ENCODE measurements around the gene DARS1. TPM values are rescaled to one million over a fixed set of nuclear protein-coding genes. Genes with fewer than 3 reads are reported as not detected.
"Not testable (repeated sequence)": the region's sequence is repeated elsewhere in the genome, so short reads cannot be mapped to it uniquely, and the experiment has no call there.

The DARS1 gene
- total RNA-seq, 1 donor from 2014 or later, result 153 TPM

DNA sequence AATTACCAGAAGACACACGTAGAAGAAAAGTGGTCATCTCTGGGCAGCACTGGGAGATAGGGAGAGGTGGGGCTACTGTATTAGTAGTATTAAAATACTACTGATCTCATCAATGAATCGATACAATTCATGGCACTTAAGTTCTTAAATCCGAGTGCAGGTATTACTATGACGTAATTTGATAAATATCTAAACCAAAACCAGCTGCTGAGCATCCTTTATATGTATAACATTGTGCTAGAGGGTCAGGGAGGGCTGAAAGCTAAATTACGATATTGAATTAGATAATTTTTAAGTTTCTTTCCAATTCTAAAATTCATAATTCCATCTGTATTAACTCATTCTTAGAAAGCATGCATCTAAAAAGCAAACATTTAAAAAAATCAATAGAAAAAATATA lies 25.3 kb downstream of the DARS1 start:
- intact Hi-C loops (cut with micrococcal nuclease), result loop anchor here (2.0 kb wide), 2 partner anchors 157 to 173 kb away; no protein-coding TSS in a partner anchor
- H3K4me3 Mint-ChIP-seq, result peak overlapping the region; percentile 17
- no peaks in the 10 kb centered on the region for H3K27me3 Mint-ChIP-seq
- peaks cover 57% of the 10 kb centered on the region for H3K4me1 Mint-ChIP-seq
- no peak for DNase-seq
- peaks cover 49% of the 10 kb centered on the region for H3K36me3 Mint-ChIP-seq (ENCODE audit: low read depth)
- peak overlapping the region; percentile 49 for H3K27ac Mint-ChIP-seq
- H3K9me3 Mint-ChIP-seq, result no peaks in the 10 kb centered on the region

DNA sequence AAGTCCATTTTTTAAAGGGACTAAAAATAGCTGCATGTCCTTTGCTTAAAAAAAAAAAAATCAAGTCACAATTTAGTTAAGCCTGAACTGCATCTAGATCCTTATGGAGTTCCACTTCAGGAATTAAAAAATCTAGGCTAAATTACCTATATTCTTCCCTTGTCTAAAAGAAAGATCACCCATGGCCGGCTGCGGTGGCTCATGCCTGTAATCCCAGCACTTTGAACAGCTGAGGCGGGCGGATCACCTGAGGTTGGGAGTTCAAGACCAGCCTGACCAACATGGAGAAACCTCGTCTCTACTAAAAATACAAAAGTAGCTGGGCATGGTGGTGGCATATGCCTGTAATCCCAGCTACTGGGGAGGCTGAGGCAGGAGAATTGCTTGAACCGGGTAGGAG lies 26.5 kb downstream of the DARS1 start:
- H3K27me3 Mint-ChIP-seq; H3K9me3 Mint-ChIP-seq; DNase-seq; intact Hi-C loops (cut with micrococcal nuclease); H3K27ac Mint-ChIP-seq; H3K4me3 Mint-ChIP-seq: not testable (repeated sequence)
- peaks cover 57% of the 10 kb centered on the region for H3K4me1 Mint-ChIP-seq
- H3K36me3 Mint-ChIP-seq (ENCODE audit: low read depth), result peaks cover 45% of the 10 kb centered on the region

DNA sequence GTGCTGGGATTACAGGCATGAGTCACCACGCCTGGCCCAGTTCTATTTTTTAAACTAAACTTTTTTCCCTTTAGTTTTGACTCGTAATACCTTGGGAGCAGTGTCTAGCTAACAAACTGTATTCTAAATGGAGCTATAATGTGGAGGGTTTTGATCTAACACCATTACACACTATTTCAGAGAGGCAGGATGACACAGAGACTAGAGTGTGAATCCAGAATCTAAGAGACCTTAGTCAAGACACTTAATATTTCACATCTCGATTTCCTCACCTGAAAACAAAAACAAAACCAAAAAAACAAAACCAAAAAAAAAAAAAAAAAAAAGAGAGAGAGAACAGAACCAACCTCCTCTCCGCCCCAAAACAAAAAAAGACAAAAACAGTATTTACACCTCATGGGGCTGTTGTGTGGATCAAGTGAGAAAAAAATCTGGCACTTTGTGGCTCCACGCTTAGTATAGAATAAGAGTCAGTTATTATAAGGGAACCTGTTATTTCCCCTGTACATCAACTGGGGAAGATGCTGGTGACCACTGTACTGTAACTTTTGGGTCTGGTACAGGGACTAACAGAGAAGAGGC lies 31.3 kb downstream of the DARS1 start:
- Mint-ChIP-seq H3K27me3 (no peaks in the 10 kb centered on the region), H3K27ac (no peak overlapping the region), H3K9me3 (peaks cover 8% of the 10 kb centered on the region), H3K4me3 (no peak overlapping the region), H3K36me3 (ENCODE audit: low read depth) (peaks cover 53% of the 10 kb centered on the region), H3K4me1 (peaks cover 41% of the 10 kb centered on the region)
- DNase-seq, result no peak
- intact Hi-C loops (cut with micrococcal nuclease), result no loop called here

DNA sequence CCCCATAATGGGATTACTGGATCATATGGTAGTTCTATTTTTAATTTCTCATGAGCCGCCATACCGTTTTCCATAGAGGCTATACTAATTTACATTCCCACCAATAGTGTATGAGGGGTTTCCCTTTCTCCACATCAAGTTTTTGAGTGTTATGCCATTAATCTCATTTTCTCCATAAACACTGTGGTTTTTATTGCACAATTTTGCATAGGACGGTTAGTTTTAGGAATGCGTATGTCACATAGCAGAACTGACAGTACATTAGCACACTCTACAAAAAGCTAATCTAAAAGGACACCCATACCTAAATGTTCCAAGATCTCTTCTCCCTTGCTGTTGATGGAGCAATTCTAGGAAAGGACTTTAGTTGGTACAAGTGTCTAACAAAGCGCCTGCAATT lies 32.5 kb downstream of the DARS1 start:
- H3K27ac Mint-ChIP-seq, result no peak overlapping the region
- no peak for DNase-seq
- H3K27me3 Mint-ChIP-seq, result no peaks in the 10 kb centered on the region
- peaks cover 52% of the 10 kb centered on the region for H3K36me3 Mint-ChIP-seq (ENCODE audit: low read depth)
- peaks cover 8% of the 10 kb centered on the region for H3K9me3 Mint-ChIP-seq
- H3K4me3 Mint-ChIP-seq, result no peak overlapping the region
- H3K4me1 Mint-ChIP-seq, result peaks cover 47% of the 10 kb centered on the region
- intact Hi-C loops (cut with micrococcal nuclease), result no loop called here

DNA sequence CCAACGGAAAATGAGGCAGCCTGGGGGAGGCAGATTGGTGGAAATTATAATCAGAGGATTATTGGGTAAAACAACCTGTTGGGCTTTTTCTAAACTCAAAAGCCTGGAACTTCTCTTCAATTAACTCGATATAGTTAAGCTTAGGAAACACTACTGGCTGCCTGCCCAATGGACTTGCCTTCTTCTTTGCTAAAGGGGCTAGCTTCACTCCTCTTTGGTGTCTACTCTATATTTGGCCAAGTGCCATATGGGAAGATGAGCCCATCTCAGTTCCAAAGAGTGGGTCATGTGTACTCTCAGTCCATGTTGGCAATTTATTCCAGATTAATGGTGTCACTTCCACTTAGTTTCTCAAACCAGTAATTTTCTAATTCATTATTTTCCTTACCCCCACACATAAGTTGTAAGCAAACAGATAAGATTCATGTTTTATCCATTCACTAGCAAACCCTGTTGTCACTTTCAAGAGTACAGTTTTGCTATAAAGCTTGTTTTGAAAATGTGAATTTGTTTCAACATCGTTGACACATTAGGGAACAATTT lies 34.3 kb downstream of the DARS1 start:
- intact Hi-C loops (cut with micrococcal nuclease), result no loop called here
- no peak for DNase-seq
- Mint-ChIP-seq H3K27ac (peak overlapping the region; percentile 40), H3K9me3 (peaks cover 8% of the 10 kb centered on the region), H3K4me3 (no peak overlapping the region), H3K27me3 (no peaks in the 10 kb centered on the region), H3K36me3 (ENCODE audit: low read depth) (peaks cover 53% of the 10 kb centered on the region), H3K4me1 (peaks cover 51% of the 10 kb centered on the region)

DNA sequence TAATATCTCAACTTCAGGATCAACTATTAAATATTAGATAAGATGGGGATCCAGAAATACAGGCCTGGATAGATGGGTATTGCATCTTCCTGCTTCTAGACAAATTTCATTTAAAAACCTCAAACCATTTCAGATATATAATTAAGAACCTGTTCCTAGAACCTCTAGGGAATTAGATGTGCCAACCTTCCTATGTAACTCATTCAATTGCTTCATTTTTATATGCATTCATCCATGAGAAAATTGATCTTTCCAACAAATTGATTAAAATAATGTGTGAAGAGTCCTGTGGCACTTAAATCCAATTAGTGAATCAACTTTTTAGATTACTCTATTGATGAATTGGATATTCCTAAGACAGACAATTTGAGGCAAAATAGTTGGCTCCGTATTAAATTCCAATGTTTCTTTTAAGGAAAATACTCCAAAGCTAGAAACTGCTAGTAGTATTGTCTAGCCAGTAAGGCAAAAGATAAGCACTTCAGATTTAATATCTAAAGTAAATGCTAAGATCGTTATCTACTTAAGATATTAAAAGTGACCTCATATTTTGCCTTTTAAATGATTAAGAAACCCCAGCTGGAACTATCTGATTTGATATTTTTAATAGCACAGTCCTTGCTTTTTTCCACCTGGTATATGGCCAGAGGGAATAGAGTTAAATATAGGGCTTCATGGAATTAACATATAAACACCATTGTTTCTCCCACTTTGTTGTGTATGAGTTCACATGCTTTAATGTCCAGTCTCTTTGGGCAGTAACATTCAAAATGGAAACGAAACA lies 35.8 kb downstream of the DARS1 start:
- Mint-ChIP-seq H3K36me3 (ENCODE audit: low read depth) (peaks cover 59% of the 10 kb centered on the region), H3K4me1 (peaks cover 56% of the 10 kb centered on the region), H3K9me3 (peaks cover 8% of the 10 kb centered on the region), H3K27me3 (no peaks in the 10 kb centered on the region), H3K27ac (peak overlapping the region; percentile 48), H3K4me3 (no peak overlapping the region)
- intact Hi-C loops (cut with micrococcal nuclease), result loop anchor here (1.0 to 2.0 kb wide), 2 partner anchors 17 to 433 kb away; no protein-coding TSS in a partner anchor
- no peak for DNase-seq

DNA sequence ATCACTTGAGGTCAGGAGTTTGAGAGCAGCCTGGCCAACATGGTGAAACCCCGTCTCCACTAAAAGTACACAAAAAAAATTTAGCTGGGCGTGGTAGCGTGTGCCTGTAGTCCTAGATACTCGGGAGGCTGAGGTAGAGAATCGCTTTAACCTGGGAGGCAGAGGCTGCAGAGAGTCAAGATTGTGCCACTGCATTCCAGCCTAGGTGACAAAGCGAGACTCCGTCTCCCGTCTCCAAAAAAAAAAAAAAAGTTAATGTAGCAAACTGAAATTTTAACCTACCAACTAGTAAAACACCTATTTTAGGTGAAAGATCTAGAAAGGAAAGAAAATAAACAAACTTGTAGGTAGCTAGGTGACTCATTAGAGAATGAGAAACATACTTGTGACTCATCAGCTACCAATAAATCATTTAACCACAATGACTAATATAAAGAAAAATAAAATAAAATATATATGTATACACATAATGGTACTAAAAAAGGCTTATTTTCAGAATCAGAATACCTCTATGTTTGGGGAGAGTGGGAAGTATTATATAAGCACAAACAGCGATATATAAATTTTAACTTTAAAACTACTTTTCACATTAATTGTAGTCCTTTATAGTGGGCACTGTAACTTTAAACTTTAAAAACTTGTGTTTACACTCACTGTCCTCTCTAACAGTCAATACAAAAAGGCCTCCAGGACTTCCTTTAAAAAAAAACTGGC lies 36.6 kb downstream of the DARS1 start:
- peak overlapping the region; percentile 60 for H3K4me3 Mint-ChIP-seq
- intact Hi-C loops (cut with micrococcal nuclease), result loop anchor here (1.0 to 2.0 kb wide), 5 partner anchors 14 to 434 kb away; partner anchors contain the start of gene DARS1
- H3K27ac Mint-ChIP-seq, result peak overlapping the region; percentile 94
- peaks cover 51% of the 10 kb centered on the region for H3K4me1 Mint-ChIP-seq
- H3K9me3 Mint-ChIP-seq, result peaks cover 8% of the 10 kb centered on the region
- H3K27me3 Mint-ChIP-seq, result no peaks in the 10 kb centered on the region
- DNase-seq, result peak; percentile 71
- peaks cover 58% of the 10 kb centered on the region for H3K36me3 Mint-ChIP-seq (ENCODE audit: low read depth)

DNA sequence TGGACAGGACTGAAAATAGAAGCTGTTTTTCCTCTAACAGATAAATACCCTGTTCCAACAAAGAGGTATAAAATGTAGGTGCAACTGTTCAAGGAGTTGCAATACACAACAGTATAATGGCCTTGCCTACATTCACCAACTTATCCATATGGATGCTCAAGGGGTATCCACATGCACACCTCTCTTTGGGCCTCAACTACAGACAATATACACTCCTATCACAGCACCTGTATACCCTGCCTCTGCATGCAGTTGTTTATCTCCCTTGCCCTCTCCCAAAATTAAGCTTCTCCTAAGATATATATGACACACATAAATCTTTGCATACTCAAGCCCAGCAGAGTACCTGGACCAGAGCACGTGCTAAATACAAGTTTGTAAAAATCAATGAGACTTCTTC lies 37.3 kb downstream of the DARS1 start:
- peaks cover 60% of the 10 kb centered on the region for H3K36me3 Mint-ChIP-seq (ENCODE audit: low read depth)
- intact Hi-C loops (cut with micrococcal nuclease), result loop anchor here (1.0 to 2.0 kb wide), 4 partner anchors 14 to 109 kb away; partner anchors contain the start of gene DARS1

DNA sequence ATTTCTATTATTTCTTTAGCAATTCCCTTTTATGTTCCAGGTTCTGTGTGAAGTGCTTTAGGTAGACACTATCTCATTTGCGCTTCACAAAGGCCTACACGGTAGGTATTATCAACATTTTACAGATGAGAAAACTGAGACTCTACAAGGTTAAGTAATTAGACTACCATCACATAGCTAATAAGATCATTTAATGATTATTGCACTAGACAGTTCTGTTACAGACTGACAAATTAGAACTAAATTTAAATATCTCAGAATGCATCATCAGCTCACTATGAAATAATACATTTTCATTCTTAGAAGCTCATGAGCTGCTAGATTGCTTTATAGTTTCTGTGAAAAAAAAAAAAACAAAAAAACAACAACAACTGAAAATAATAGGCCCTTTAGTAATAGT lies 37.9 kb downstream of the DARS1 start:
- H3K27me3 Mint-ChIP-seq, result no peaks in the 10 kb centered on the region
- peaks cover 52% of the 10 kb centered on the region for H3K4me1 Mint-ChIP-seq
- intact Hi-C loops (cut with micrococcal nuclease), result no loop called here
- H3K36me3 Mint-ChIP-seq (ENCODE audit: low read depth), result peaks cover 59% of the 10 kb centered on the region
- DNase-seq, result no peak
- H3K27ac Mint-ChIP-seq, result no peak overlapping the region
- no peak overlapping the region for H3K4me3 Mint-ChIP-seq
- peaks cover 7% of the 10 kb centered on the region for H3K9me3 Mint-ChIP-seq

More for the DNA sequence above, 37.3 kb downstream of the DARS1 start:
- no peaks in the 10 kb centered on the region for H3K27me3 Mint-ChIP-seq
- DNase-seq, result no peak
- peak overlapping the region; percentile 60 for H3K4me3 Mint-ChIP-seq
- H3K4me1 Mint-ChIP-seq, result peaks cover 54% of the 10 kb centered on the region
- H3K27ac Mint-ChIP-seq, result peak overlapping the region; percentile 94
- H3K9me3 Mint-ChIP-seq, result peaks cover 8% of the 10 kb centered on the region

DNA sequence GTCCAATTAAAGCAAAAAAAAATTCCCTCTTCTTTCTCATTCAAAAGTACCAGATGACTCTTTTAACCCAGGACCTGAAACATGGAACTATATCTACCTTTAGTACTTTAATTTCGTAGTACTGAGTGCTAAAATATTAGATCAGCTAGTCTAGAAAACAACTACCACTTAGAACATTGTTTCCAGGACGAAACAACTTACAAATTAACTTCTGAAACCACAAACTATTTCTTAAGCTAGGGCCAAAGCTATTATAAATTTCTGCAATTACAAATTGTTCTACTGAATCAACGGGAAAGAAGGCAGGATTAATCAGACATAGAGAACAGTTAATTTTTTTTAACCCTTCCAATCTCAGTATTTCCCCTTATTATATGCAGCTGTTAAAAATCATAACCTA lies 39.9 kb downstream of the DARS1 start:
- H3K4me3 Mint-ChIP-seq, result no peak overlapping the region
- intact Hi-C loops (cut with micrococcal nuclease), result no loop called here
- H3K36me3 Mint-ChIP-seq (ENCODE audit: low read depth), result peaks cover 57% of the 10 kb centered on the region
- no peaks in the 10 kb centered on the region for H3K9me3 Mint-ChIP-seq
- no peaks in the 10 kb centered on the region for H3K27me3 Mint-ChIP-seq
- DNase-seq, result no peak
- peaks cover 43% of the 10 kb centered on the region for H3K4me1 Mint-ChIP-seq
- H3K27ac Mint-ChIP-seq, result no peak overlapping the region

DNA sequence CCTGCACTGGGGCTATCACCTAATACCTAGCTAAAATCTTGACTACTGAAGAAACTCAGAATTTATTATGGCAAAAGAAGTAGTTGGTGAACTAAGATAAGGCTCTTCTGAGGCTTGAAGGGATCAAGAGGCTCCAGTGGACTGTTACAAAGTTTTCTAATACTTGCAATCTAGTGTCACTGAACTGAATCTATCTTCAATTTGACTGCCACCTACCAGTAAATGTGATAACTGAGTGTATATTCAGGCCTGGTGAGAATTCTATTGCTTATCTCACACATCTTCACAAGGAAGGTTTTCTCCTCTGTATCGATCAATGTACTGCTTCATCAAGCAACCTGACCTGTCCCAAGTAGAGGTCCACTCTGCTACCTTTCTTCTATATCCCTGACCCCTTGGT lies 40.8 kb downstream of the DARS1 start:
- Mint-ChIP-seq H3K27ac (peak overlapping the region; percentile 34), H3K4me3 (no peak overlapping the region), H3K27me3 (no peaks in the 10 kb centered on the region), H3K9me3 (peaks cover under 1% of the 10 kb centered on the region), H3K36me3 (ENCODE audit: low read depth) (peaks cover 60% of the 10 kb centered on the region), H3K4me1 (peaks cover 44% of the 10 kb centered on the region)
- DNase-seq, result no peak
- intact Hi-C loops (cut with micrococcal nuclease), result no loop called here

DNA sequence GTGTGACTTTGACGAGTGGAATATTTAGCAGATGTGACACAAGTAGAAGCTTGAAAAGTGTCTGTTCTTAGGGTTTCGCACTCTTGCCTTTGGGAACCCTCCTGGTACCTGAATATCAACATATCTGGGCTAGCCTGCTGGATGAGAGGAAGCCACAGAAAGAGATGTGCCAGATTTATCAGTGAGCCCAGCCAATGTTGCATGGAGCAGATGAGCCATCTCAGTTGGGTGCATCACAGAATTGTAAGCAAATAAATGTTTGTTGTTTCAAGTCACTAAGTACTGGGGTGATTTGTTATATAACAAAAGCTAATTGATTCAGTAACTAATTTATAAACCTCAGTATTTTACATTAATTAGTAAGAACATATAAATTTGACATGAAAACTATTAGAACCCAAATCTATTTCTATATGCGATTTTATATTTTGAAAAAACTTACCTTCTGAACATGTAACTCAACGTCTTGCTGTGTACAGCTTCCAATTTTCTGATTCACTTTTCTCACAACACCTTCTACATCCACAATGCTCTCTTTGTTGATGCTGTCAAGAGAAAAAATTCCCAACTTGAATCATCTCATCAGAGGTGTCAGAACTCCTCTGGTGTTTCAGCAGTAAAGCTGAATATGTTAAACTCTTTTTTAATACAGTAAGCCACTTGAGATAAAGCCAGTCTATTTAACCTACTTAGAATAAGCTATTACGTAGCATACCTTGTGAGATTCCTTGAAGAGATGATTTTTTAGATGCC lies 42.3 kb downstream of the DARS1 start:
- peaks cover 47% of the 10 kb centered on the region for H3K4me1 Mint-ChIP-seq
- DNase-seq, result no peak
- no peak overlapping the region for H3K27ac Mint-ChIP-seq
- peaks cover 9% of the 10 kb centered on the region for H3K9me3 Mint-ChIP-seq
- no peak overlapping the region for H3K4me3 Mint-ChIP-seq
- H3K27me3 Mint-ChIP-seq, result no peaks in the 10 kb centered on the region
- peaks cover 68% of the 10 kb centered on the region for H3K36me3 Mint-ChIP-seq (ENCODE audit: low read depth)
- intact Hi-C loops (cut with micrococcal nuclease), result no loop called here

DNA sequence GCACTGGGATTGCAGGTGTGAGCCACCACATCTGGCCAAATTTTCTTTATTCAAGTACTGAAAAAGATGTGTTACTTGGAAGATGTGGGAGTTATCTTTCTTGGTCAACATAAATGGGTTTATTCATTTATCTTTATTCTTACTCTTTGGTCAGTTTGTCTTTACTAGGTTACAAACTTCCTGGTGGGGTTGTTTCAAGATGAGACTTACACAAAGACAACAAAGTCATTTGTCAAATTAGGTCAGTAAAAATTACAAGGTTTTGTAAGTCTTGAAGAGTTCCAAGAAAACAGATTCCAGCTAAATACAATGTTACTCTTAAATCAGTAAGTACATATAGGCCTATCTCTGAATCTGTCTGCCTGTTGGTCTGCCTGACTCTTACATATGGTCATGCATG lies 48.9 kb downstream of the DARS1 start:
- H3K9me3 Mint-ChIP-seq, result peaks cover 9% of the 10 kb centered on the region
- H3K36me3 Mint-ChIP-seq (ENCODE audit: low read depth), result peaks cover 69% of the 10 kb centered on the region
- intact Hi-C loops (cut with micrococcal nuclease), result no loop called here
- no peak overlapping the region for H3K4me3 Mint-ChIP-seq
- peak overlapping the region; percentile 41 for H3K27ac Mint-ChIP-seq
- peaks cover 48% of the 10 kb centered on the region for H3K4me1 Mint-ChIP-seq
- no peak for DNase-seq
- H3K27me3 Mint-ChIP-seq, result no peaks in the 10 kb centered on the region
